ENCODE results near the gene TSHZ2.
"Not testable (repeated sequence)": the region's sequence is repeated elsewhere in the genome, so short reads cannot be mapped to it uniquely, and the experiment has no call there.

The TSHZ2 gene

GRCh38 chr20:52964131-52964530 is 8.0 kb upstream of the TSHZ2 start:
- no peak for DNase-seq (ENCODE audit: low read depth)

GRCh38 chr20:52965380-52965779 is 6.8 kb upstream of the TSHZ2 start:
- DNase-seq (ENCODE audit: low read depth) = no peak

GRCh38 chr20:52965819-52966218 is 6.3 kb upstream of the TSHZ2 start:
- no peak for DNase-seq (ENCODE audit: low read depth)

- not testable (repeated sequence) for DNase-seq (ENCODE audit: low read depth)
Measured at GRCh38 chr20:52966543-52966942, 5.6 kb upstream of the TSHZ2 start.

GRCh38 chr20:52971498-52972189 is 514 bp upstream of the TSHZ2 start:
- no peak for DNase-seq (ENCODE audit: low read depth)

- DNase-seq (ENCODE audit: low read depth) = no peak
Measured at GRCh38 chr20:52972965-52973819, 1.0 kb downstream of the TSHZ2 start.

- DNase-seq (ENCODE audit: low read depth) = no peak
Measured at GRCh38 chr20:52974179-52974594, 2.0 kb downstream of the TSHZ2 start.

- no peak for DNase-seq (ENCODE audit: low read depth)
Measured at GRCh38 chr20:52975029-52975732, 3.0 kb downstream of the TSHZ2 start.

GRCh38 chr20:52975803-52976531 is 3.8 kb downstream of the TSHZ2 start:
- DNase-seq (ENCODE audit: low read depth) = no peak

GRCh38 chr20:52978851-52979250 is 6.7 kb downstream of the TSHZ2 start:
- peak; percentile 56 for DNase-seq (ENCODE audit: low read depth)

- DNase-seq (ENCODE audit: low read depth) = no peak
Measured at GRCh38 chr20:52981051-52981450, 8.9 kb downstream of the TSHZ2 start.

GRCh38 chr20:52983726-52984450 is 11.7 kb downstream of the TSHZ2 start:
- DNase-seq (ENCODE audit: low read depth) = no peak

- DNase-seq (ENCODE audit: low read depth) = no peak
Measured at GRCh38 chr20:52984451-52984810, 12.3 kb downstream of the TSHZ2 start.

GRCh38 chr20:52985687-52986086 is 13.5 kb downstream of the TSHZ2 start:
- DNase-seq (ENCODE audit: low read depth) = no peak

- no peak for DNase-seq (ENCODE audit: low read depth)
Measured at GRCh38 chr20:52987295-52987694, 15.1 kb downstream of the TSHZ2 start.

GRCh38 chr20:52991830-52992229 is 19.7 kb downstream of the TSHZ2 start:
- DNase-seq (ENCODE audit: low read depth) = no peak

- peak; percentile 52 for DNase-seq (ENCODE audit: low read depth)
Measured at GRCh38 chr20:52992632-52993031, 20.5 kb downstream of the TSHZ2 start.

GRCh38 chr20:52993076-52993475 is 20.9 kb downstream of the TSHZ2 start:
- DNase-seq (ENCODE audit: low read depth) = no peak

GRCh38 chr20:52994184-52994970 is 22.2 kb downstream of the TSHZ2 start:
- no peak for DNase-seq (ENCODE audit: low read depth)

GRCh38 chr20:52996130-52996529 is 24.0 kb downstream of the TSHZ2 start:
- DNase-seq (ENCODE audit: low read depth) = no peak

- no peak for DNase-seq (ENCODE audit: low read depth)
Measured at GRCh38 chr20:52996658-52997057, 24.5 kb downstream of the TSHZ2 start.
